ENCODE measurements around the gene EXOC1.
"Not testable (repeated sequence)": the region's sequence is repeated elsewhere in the genome, so short reads cannot be mapped to it uniquely, and the experiment has no call there.

EXOC1 gene

GRCh38 chr4:55926610-55927009 is 73.2 kb downstream of the EXOC1 start:
- no peak overlapping the region for H3K4me3 ChIP-seq (ENCODE audit: low read length in 2 of 2)
- H3K4me1 ChIP-seq (ENCODE audit: control insufficient read depth in 2 of 2, insufficient read depth in 2 of 2, low read length in 2 of 2), result no peaks in the 10 kb centered on the region
- no peaks in the 10 kb centered on the region for H3K9me3 ChIP-seq (ENCODE audit: control insufficient read depth in 2 of 2, low read length in 2 of 2)
- H3K36me3 ChIP-seq (ENCODE audit: control insufficient read depth in 2 of 2, insufficient read depth in 2 of 2, low read length in 2 of 2), result no peaks in the 10 kb centered on the region
- H3K9ac ChIP-seq (ENCODE audit: low read depth in 1 of 2, low read length in 2 of 2), result no peak overlapping the region
- no peaks in the 10 kb centered on the region for H3K27me3 ChIP-seq (ENCODE audit: control insufficient read depth in 2 of 2, insufficient read depth in 2 of 2, low read length in 2 of 2)
- H3K27ac ChIP-seq (ENCODE audit: low read depth in 2 of 2, low read length in 2 of 2), result no peak overlapping the region

GRCh38 chr4:55927803-55928437 is 74.5 kb downstream of the EXOC1 start:
- H3K27me3 ChIP-seq (ENCODE audit: control insufficient read depth in 2 of 2, insufficient read depth in 2 of 2, low read length in 2 of 2), result no peaks in the 10 kb centered on the region
- H3K4me3 ChIP-seq (ENCODE audit: low read length in 2 of 2), result no peak overlapping the region
- H3K27ac ChIP-seq (ENCODE audit: low read depth in 2 of 2, low read length in 2 of 2), result no peak overlapping the region
- H3K36me3 ChIP-seq (ENCODE audit: control insufficient read depth in 2 of 2, insufficient read depth in 2 of 2, low read length in 2 of 2), result no peaks in the 10 kb centered on the region
- H3K4me1 ChIP-seq (ENCODE audit: control insufficient read depth in 2 of 2, insufficient read depth in 2 of 2, low read length in 2 of 2), result no peaks in the 10 kb centered on the region
- no peak overlapping the region for H3K9ac ChIP-seq (ENCODE audit: low read depth in 1 of 2, low read length in 2 of 2)
- no peaks in the 10 kb centered on the region for H3K9me3 ChIP-seq (ENCODE audit: control insufficient read depth in 2 of 2, low read length in 2 of 2)

DNA sequence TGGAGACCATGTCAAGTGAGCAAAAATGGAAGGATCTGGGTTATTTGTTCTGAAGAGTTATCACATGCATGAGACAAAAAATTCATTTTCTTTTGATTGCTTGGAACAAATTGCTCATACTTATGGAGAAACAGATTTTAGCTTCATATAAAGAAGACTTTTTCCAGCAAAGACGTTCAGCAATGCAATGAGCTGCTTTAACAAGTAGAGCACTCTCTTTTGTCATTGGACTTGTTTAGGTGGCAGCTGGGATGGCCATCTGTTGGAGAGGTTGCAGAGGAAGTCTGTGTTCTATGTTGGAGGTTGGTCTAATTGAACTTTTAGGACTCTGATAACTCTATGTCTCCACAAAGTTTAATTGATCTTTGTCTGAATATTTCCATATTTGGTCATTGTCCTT is 75.4 kb downstream of the EXOC1 start:
- Histone ChIP-seq H3K4me1 (ENCODE audit: control insufficient read depth in 2 of 2, insufficient read depth in 2 of 2, low read length in 2 of 2) (no peaks in the 10 kb centered on the region), H3K9ac (ENCODE audit: low read depth in 1 of 2, low read length in 2 of 2) (no peak overlapping the region), H3K27ac (ENCODE audit: low read depth in 2 of 2, low read length in 2 of 2) (no peak overlapping the region), H3K4me3 (ENCODE audit: low read length in 2 of 2) (no peak overlapping the region), H3K36me3 (ENCODE audit: control insufficient read depth in 2 of 2, insufficient read depth in 2 of 2, low read length in 2 of 2) (no peaks in the 10 kb centered on the region), H3K27me3 (ENCODE audit: control insufficient read depth in 2 of 2, insufficient read depth in 2 of 2, low read length in 2 of 2) (no peaks in the 10 kb centered on the region), H3K9me3 (ENCODE audit: control insufficient read depth in 2 of 2, low read length in 2 of 2) (no peaks in the 10 kb centered on the region)

GRCh38 chr4:55931043-55931442 is 77.6 kb downstream of the EXOC1 start:
- Histone ChIP-seq H3K9me3 (ENCODE audit: control insufficient read depth in 2 of 2, low read length in 2 of 2) (no peaks in the 10 kb centered on the region), H3K4me3 (ENCODE audit: low read length in 2 of 2) (no peak overlapping the region), H3K27me3 (ENCODE audit: control insufficient read depth in 2 of 2, insufficient read depth in 2 of 2, low read length in 2 of 2) (no peaks in the 10 kb centered on the region), H3K36me3 (ENCODE audit: control insufficient read depth in 2 of 2, insufficient read depth in 2 of 2, low read length in 2 of 2) (no peaks in the 10 kb centered on the region), H3K9ac (ENCODE audit: low read depth in 1 of 2, low read length in 2 of 2) (no peak overlapping the region), H3K27ac (ENCODE audit: low read depth in 2 of 2, low read length in 2 of 2) (no peak overlapping the region), H3K4me1 (ENCODE audit: control insufficient read depth in 2 of 2, insufficient read depth in 2 of 2, low read length in 2 of 2) (no peaks in the 10 kb centered on the region)

- H3K27ac ChIP-seq (ENCODE audit: low read depth in 2 of 2, low read length in 2 of 2), result no peak overlapping the region
- no peak overlapping the region for H3K9ac ChIP-seq (ENCODE audit: low read depth in 1 of 2, low read length in 2 of 2)
- no peaks in the 10 kb centered on the region for H3K27me3 ChIP-seq (ENCODE audit: control insufficient read depth in 2 of 2, insufficient read depth in 2 of 2, low read length in 2 of 2)
- no peak overlapping the region for H3K4me3 ChIP-seq (ENCODE audit: low read length in 2 of 2)
- H3K36me3 ChIP-seq (ENCODE audit: control insufficient read depth in 2 of 2, insufficient read depth in 2 of 2, low read length in 2 of 2), result no peaks in the 10 kb centered on the region
- H3K4me1 ChIP-seq (ENCODE audit: control insufficient read depth in 2 of 2, insufficient read depth in 2 of 2, low read length in 2 of 2), result no peaks in the 10 kb centered on the region
- no peaks in the 10 kb centered on the region for H3K9me3 ChIP-seq (ENCODE audit: control insufficient read depth in 2 of 2, low read length in 2 of 2)
Measured at GRCh38 chr4:55931833-55932232, 78.4 kb downstream of the EXOC1 start.

DNA sequence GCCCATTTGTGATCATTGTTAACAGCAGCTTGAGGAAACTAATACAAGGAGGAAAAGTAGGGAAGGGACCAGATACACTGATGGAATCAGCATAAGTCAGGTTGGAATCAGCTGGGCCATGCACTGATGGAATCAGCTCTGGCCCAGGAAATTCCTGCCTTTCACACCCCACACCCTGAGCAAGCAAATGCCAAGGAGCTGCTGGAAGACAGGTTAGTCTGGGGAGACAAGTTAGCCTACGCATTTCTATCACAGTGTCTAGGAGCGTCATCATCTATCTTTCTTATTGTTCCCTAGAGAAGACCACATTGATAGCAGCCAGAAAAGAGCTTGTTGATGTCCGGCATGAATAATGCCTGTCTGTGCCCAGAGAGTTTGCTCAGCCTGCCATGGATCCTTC is 79.1 kb downstream of the EXOC1 start:
- Histone ChIP-seq H3K36me3 (ENCODE audit: control insufficient read depth in 2 of 2, insufficient read depth in 2 of 2, low read length in 2 of 2) (no peaks in the 10 kb centered on the region), H3K27me3 (ENCODE audit: control insufficient read depth in 2 of 2, insufficient read depth in 2 of 2, low read length in 2 of 2) (no peaks in the 10 kb centered on the region), H3K9ac (ENCODE audit: low read depth in 1 of 2, low read length in 2 of 2) (no peak overlapping the region), H3K27ac (ENCODE audit: low read depth in 2 of 2, low read length in 2 of 2) (no peak overlapping the region), H3K9me3 (ENCODE audit: control insufficient read depth in 2 of 2, low read length in 2 of 2) (no peaks in the 10 kb centered on the region), H3K4me1 (ENCODE audit: control insufficient read depth in 2 of 2, insufficient read depth in 2 of 2, low read length in 2 of 2) (no peaks in the 10 kb centered on the region), H3K4me3 (ENCODE audit: low read length in 2 of 2) (no peak overlapping the region)

- H3K9ac ChIP-seq (ENCODE audit: low read depth in 1 of 2, low read length in 2 of 2), result no peak overlapping the region
- H3K4me1 ChIP-seq (ENCODE audit: control insufficient read depth in 2 of 2, insufficient read depth in 2 of 2, low read length in 2 of 2), result no peaks in the 10 kb centered on the region
- no peaks in the 10 kb centered on the region for H3K36me3 ChIP-seq (ENCODE audit: control insufficient read depth in 2 of 2, insufficient read depth in 2 of 2, low read length in 2 of 2)
- H3K9me3 ChIP-seq (ENCODE audit: control insufficient read depth in 2 of 2, low read length in 2 of 2), result no peaks in the 10 kb centered on the region
- no peak overlapping the region for H3K4me3 ChIP-seq (ENCODE audit: low read length in 2 of 2)
- no peak overlapping the region for H3K27ac ChIP-seq (ENCODE audit: low read depth in 2 of 2, low read length in 2 of 2)
- H3K27me3 ChIP-seq (ENCODE audit: control insufficient read depth in 2 of 2, insufficient read depth in 2 of 2, low read length in 2 of 2), result no peaks in the 10 kb centered on the region
Measured at GRCh38 chr4:55933611-55934010, 80.2 kb downstream of the EXOC1 start.

DNA sequence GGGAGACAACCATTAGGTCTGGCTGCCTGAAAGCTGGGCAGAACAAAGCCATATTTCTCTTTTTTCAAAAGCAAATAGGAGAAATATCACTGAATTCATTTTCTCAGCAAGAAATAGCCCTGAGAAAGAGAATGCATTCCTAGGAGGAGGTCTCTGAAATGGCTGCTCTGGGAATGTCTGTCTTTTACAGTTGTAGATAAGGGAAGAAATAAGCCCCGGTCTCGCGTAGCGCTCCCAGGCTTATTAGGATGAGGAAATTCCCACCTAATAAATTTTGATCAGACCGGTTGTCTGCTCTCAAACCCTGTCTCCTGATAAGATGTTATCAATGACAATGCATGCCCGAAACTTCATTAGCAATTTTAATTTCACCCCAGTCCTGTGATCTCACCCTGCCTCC is 82.5 kb downstream of the EXOC1 start:
- H3K27me3 ChIP-seq (ENCODE audit: control insufficient read depth in 2 of 2, insufficient read depth in 2 of 2, low read length in 2 of 2); H3K4me1 ChIP-seq (ENCODE audit: control insufficient read depth in 2 of 2, insufficient read depth in 2 of 2, low read length in 2 of 2); H3K9ac ChIP-seq (ENCODE audit: low read depth in 1 of 2, low read length in 2 of 2); H3K27ac ChIP-seq (ENCODE audit: low read depth in 2 of 2, low read length in 2 of 2); H3K4me3 ChIP-seq (ENCODE audit: low read length in 2 of 2); H3K36me3 ChIP-seq (ENCODE audit: control insufficient read depth in 2 of 2, insufficient read depth in 2 of 2, low read length in 2 of 2); H3K9me3 ChIP-seq (ENCODE audit: control insufficient read depth in 2 of 2, low read length in 2 of 2): not testable (repeated sequence)

GRCh38 chr4:55938481-55938880 is 85.0 kb downstream of the EXOC1 start:
- H3K9me3 ChIP-seq (ENCODE audit: control insufficient read depth in 2 of 2, low read length in 2 of 2), result no peaks in the 10 kb centered on the region
- H3K9ac ChIP-seq (ENCODE audit: low read depth in 1 of 2, low read length in 2 of 2), result no peak overlapping the region
- H3K36me3 ChIP-seq (ENCODE audit: control insufficient read depth in 2 of 2, insufficient read depth in 2 of 2, low read length in 2 of 2), result no peaks in the 10 kb centered on the region
- H3K4me3 ChIP-seq (ENCODE audit: low read length in 2 of 2), result no peak overlapping the region
- H3K27me3 ChIP-seq (ENCODE audit: control insufficient read depth in 2 of 2, insufficient read depth in 2 of 2, low read length in 2 of 2), result no peaks in the 10 kb centered on the region
- no peak overlapping the region for H3K27ac ChIP-seq (ENCODE audit: low read depth in 2 of 2, low read length in 2 of 2)
- no peaks in the 10 kb centered on the region for H3K4me1 ChIP-seq (ENCODE audit: control insufficient read depth in 2 of 2, insufficient read depth in 2 of 2, low read length in 2 of 2)

GRCh38 chr4:55939421-55939820 is 86.0 kb downstream of the EXOC1 start:
- no peak overlapping the region for H3K9ac ChIP-seq (ENCODE audit: low read depth in 1 of 2, low read length in 2 of 2)
- no peaks in the 10 kb centered on the region for H3K36me3 ChIP-seq (ENCODE audit: control insufficient read depth in 2 of 2, insufficient read depth in 2 of 2, low read length in 2 of 2)
- no peak overlapping the region for H3K27ac ChIP-seq (ENCODE audit: low read depth in 2 of 2, low read length in 2 of 2)
- H3K9me3 ChIP-seq (ENCODE audit: control insufficient read depth in 2 of 2, low read length in 2 of 2), result no peaks in the 10 kb centered on the region
- H3K4me1 ChIP-seq (ENCODE audit: control insufficient read depth in 2 of 2, insufficient read depth in 2 of 2, low read length in 2 of 2), result no peaks in the 10 kb centered on the region
- H3K27me3 ChIP-seq (ENCODE audit: control insufficient read depth in 2 of 2, insufficient read depth in 2 of 2, low read length in 2 of 2), result no peaks in the 10 kb centered on the region
- no peak overlapping the region for H3K4me3 ChIP-seq (ENCODE audit: low read length in 2 of 2)

- Histone ChIP-seq H3K4me3 (ENCODE audit: low read length in 2 of 2) (no peak overlapping the region), H3K27me3 (ENCODE audit: control insufficient read depth in 2 of 2, insufficient read depth in 2 of 2, low read length in 2 of 2) (no peaks in the 10 kb centered on the region), H3K27ac (ENCODE audit: low read depth in 2 of 2, low read length in 2 of 2) (no peak overlapping the region), H3K9ac (ENCODE audit: low read depth in 1 of 2, low read length in 2 of 2) (no peak overlapping the region), H3K9me3 (ENCODE audit: control insufficient read depth in 2 of 2, low read length in 2 of 2) (no peaks in the 10 kb centered on the region), H3K4me1 (ENCODE audit: control insufficient read depth in 2 of 2, insufficient read depth in 2 of 2, low read length in 2 of 2) (no peaks in the 10 kb centered on the region), H3K36me3 (ENCODE audit: control insufficient read depth in 2 of 2, insufficient read depth in 2 of 2, low read length in 2 of 2) (no peaks in the 10 kb centered on the region)
Measured at GRCh38 chr4:55941881-55942396, 88.5 kb downstream of the EXOC1 start.

Measured in mucosa of rectum (tissue), 2 donors.